Amniotic epithelial cell (primary cell): ENCODE results near the gene THADA.
"Not testable (repeated sequence)": the region's sequence is repeated elsewhere in the genome, so short reads cannot be mapped to it uniquely, and the experiment has no call there.

ENCODE experiments used
- DNase-seq: peaks from one replicate; pipeline ENCODE4 v3.0.0-alpha.2; 2010; ENCODE audit warnings: low read depth

The THADA gene

GRCh38 chr2:43541165-43541564 is 54.7 kb downstream of the THADA start:
- peak; percentile 19 for DNase-seq

- peak; percentile 85 for DNase-seq
These were observed 55.6 kb downstream of the THADA start for GRCh38 chr2:43540021-43540779.

DNA sequence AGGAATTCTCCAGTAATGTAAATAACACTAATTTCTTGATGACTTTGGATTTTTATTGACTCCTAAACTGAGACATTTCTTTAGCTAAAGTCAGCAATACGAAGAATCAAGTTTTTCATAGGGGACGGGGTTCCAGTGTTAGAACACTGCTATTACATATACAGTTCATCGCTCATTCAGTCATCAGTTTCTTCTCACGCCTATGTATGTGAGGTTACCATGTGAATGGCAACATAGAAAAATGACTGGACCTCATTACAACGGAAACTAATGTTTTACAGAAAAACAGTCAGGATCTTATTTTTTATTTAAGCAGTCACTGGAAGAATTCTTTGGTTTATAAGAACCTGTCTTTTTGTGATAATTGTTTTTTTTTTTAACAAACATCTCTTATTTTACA is 56.4 kb downstream of the THADA start:
- no peak for DNase-seq

DNA sequence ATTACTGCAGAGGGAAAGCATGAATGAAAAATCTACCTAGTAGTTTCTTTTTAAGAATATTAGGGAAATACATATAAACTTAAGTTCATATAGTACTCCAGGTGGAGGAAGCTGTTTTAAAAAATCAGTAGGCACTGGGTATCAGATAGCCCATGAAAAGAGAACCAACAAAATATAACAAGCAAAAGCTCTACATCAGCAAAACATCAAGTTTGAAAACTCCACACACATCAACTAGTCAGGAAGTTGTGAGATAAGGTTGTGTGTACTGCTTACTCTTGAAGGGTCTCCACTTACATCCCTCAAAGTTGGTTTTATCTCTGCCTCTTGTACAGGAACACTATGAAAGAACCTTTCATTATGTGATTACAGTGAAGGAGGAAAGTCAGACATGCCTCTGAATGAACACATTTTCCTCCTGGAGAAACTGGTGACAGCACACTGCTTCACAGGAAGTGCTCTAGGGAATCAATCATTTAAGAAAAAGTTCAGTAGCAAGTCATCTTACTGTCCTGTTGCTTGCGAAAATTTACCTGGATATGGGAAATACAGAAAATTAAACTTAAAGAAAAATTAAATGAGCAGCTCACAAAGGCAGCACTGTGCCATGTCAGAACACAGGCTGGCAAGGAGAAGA is 57.7 kb downstream of the THADA start:
- no peak for DNase-seq

DNA sequence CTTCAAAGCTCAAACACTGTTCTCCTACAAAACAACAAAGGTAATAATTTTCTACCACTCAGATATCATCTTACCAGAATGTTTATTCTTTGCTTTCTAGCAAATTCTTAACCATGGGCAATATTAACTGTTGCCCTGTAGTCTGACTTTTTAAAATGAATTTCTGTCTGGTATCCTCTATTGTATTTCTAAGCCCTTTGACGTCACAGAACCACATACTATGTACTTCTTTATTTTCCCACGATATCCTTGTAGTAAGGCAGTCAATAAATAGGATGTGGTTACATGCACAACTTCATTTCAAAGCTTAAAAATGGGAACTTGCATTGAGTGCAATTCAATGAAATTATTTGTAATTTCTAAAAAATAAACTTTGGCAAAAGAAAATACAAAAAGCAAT is 58.7 kb downstream of the THADA start:
- DNase-seq = peak; percentile 53

DNA sequence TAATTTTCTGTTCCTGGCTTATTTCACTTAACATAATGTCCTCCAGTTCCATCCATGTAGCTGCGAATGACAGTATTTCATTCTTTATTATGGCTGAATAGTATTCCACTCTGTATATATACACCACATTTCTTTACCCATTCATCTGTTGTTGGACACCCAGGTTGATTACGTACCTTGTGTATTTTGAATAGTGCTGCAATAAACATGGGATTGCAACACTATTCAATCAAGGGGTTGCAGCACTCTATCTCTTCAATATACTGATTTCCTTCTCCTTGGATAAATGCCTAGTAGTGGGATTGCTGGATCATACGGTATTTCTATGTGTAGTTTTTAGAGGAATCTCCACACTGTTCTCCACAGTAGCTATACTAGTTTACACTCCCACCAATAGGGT is 61.3 kb downstream of the THADA start:
- DNase-seq = no peak

DNA sequence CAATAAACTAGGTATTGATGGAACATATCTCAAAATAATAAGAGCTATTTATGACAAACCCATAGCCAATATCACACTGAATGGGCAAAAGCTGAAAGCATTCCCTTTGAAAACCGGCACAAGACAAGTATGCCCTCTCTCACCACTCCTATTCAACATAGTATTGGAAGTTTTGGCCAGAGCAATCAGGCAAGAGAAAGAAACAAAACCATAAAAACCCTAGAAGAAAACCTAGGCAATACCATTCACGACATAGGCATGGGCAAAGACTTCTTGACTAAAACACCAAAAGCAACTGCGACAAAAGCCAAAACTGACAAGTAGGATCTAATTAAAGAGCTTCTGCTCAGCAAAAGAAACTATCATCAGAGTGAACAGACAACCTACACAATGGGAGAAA is 63.3 kb downstream of the THADA start:
- not testable (repeated sequence) for DNase-seq

- DNase-seq = no peak
These were observed 64.6 kb downstream of the THADA start for GRCh38 chr2:43531251-43531650.

- DNase-seq = no peak
These were observed 68.8 kb downstream of the THADA start for GRCh38 chr2:43526994-43527393.

DNA sequence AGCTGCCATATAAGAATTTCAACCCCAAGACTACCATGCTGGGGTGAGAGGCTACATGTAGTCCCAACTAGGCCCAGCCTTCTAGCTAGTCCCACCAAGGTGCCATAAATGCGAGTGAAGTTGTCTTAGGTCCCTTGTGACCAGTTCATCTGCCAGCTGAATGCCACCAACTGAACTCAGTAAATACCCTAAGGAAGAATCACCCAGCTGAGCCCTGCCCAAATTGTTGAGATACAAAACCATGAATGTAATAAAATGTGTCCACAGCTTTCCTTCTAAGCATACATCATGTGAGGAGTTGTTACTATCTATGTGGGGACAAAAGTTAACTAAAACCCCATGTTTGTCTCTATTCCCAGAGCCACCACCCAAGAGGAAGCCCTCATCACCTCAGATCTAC is 70.3 kb downstream of the THADA start:
- no peak for DNase-seq

DNA sequence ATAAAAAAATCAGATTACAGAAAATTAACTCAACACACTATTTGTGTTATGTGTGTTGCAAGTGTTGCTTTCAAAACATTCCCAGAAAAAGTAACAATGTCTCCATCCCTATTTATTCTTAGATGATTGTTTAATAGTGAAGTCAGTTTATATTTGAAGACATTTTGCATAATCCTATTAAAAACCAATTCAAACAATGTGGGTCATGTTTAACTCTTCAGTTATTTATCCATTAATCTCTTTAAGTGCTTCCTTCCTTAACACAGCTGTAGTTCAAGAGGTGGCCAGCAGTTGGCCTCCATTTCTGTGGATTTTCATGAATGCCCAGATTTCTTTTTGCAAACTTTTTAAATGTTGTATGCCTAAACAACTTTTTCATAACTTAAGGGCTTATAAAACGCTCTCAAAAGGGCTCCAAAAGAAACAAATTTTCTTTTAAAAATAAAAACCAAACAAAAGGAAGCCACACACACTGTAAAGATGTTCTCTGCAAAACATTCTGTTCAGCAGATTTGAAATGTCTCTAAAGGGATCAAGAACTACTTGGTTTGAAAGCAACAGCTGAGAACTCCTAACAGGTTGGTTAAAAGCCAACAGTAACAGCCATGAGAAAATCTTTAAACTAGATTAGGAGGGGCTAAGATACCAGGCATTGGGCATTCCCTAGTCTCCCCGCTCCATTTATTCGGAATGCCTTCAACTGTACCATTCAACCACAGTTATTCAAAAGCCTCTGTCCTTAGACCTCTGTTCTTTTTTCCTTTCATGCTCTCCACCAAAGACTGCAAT is 71.5 kb downstream of the THADA start:
- no peak for DNase-seq

DNA sequence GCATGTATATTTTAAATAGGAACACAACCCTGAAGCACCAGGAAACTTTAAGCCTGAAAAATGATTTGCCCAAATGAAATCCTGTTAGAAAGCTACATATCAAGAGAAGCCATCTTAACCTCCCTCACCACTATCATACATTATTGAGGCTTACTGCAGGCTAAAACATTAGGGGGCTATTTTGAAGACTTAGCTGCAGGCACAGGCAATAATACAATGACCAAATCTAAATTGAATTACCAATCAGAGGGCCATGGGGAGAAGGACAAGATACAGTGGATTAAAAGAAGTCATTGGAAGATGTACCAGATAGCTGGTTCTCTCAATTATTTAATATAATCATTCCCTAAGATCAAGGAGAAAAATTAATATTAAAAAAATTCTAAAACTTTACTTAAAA is 73.7 kb downstream of the THADA start:
- no peak for DNase-seq

- no peak for DNase-seq
These were observed 74.3 kb downstream of the THADA start for GRCh38 chr2:43521568-43521967.

DNA sequence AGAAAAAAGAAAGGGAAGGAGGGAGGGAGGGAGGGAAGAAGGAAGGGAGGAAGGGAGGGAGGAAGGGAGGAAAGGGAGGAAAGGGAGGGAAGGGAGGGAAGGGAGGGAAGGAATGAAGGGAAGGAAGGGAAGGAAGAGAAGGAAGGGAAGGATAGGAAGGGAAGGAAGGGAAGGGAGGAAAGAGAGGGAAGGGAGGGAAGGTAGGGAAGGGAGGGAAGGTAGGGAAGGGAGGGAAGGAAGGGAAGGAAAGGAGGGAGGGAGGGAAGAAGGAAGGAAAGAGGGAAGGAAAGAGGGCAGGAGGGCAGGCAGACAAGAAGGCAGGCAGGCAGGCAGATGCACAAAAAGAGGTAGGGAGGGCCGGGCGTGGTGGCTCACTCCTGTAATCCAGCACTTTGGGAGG is 74.9 kb downstream of the THADA start:
- DNase-seq = no peak

DNA sequence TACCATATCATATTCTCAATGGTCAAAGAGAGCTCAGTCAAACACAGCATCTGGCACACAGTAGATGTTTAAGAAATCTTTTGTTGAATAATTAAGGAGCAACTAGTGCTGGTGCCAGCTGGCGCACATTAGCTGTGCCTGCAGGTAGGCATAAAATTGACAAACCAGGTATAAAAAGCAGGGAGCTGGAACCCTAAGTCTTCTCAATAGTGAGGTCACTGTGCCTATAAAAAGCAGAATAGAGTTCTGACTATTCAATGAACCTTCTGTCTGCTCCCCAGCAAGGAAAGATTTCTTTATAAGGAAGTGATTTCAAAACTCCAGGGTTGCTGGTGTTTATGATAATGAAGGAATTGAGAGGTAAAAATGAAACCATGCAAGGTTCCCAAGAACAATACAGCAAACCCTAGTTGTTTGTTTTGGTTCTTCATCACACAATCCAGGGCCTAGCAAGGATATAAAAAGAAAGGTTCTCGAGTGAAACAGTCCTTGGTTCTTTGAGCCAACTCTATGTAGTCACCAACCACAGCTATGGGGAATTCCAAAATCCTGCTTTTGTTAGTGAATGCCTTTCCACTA is 76.1 kb downstream of the THADA start:
- peak; percentile 90 for DNase-seq

- DNase-seq = no peak
These were observed 77.1 kb downstream of the THADA start for GRCh38 chr2:43518718-43519117.

- DNase-seq = no peak
These were observed 77.7 kb downstream of the THADA start for GRCh38 chr2:43518181-43518580.

DNA sequence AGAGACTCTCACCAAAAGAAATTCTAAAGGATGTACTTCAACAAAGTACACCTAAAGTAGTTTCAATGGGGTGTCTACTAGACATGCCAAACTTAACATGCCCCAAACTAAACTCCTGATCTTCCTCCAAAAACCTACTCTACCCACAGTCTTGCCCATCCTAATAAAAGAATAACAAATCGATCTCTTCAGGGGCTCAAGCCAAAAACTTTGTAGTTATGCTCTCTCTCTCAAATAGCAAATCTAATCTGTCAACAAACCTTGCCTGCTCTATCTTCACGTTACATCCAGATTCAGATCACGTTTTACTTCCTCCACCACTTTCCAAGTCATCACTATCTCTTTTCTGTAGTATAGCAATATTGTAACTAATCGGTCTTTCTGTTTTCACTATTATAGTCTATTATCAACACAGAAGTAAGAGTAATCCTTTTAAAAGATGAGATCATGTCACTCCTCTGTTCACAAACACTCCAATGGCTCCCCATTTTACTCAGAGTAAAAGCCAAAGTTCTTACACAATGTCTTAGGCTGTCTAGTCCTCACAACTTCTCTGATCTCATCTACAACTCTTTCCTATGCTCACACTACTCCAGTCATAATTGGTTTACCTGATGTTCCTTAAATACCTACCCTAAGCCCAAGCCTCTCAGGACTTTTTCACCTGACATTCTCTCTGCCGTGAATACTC is 79.9 kb downstream of the THADA start:
- DNase-seq = no peak

- DNase-seq = no peak
These were observed 80.6 kb downstream of the THADA start for GRCh38 chr2:43515248-43515647.

- no peak for DNase-seq
These were observed 82.0 kb downstream of the THADA start for GRCh38 chr2:43513796-43514195.

DNA sequence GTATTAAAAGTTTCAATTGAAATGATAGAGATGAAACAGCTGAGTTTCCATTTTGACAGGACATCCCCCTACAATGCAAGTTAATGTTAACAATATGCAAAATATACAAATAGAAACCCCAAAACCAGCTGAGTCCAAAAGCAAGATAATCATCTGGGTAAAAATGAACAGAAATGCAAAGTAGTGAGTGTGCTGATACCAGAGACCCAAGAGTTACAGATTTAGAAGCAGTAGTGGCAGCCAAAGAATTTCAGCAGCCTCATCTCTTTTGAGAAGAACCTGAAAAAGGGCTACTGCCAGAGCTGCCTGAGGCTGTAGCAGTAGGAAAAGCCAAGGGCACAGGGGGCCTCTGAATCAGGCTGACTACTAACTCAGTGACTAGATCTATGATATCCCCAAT is 82.6 kb downstream of the THADA start:
- DNase-seq = no peak

DNA sequence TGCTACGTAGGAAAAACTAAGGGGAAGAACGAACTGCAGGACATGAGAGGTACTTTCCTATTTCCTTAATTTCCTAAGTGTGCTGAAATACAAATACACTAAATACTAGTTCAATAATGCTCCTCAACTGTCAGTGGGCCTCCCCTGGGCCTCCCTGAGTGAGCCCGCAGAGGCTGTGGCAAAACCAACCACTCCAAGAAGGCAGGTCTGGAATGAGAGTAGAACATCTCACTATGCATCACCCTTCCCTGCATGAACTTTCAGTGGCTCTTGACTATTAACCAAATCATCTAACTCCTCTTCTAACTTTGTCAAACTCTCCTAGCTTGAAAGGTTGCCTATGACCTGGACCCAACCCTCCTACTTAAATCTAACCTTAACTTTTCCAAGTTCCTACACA is 84.6 kb downstream of the THADA start:
- no peak for DNase-seq
